SK-N-SH treated with all-trans-retinoic acid at 6 μM for 48 hours (cell line): ENCODE results near the gene HTR4.

Experiments used
- ATAC-seq: fragments of 200-7000 bp; cut with Tn5 transposase; 3 replicates; pipeline ENCODE4 v1.9.1; 2020; ENCODE audit warnings: mild to moderate bottlenecking, moderate library complexity
- ARNTL ChIP-seq: fragments of 450-650 bp; formaldehyde crosslinking; IDR thresholded peaks from 2 replicates; pipeline ENCODE4 v1.5.0; 2020; ENCODE audit warnings: low read depth, mild to moderate bottlenecking, moderate library complexity, borderline replicate concordance
- BACH2 ChIP-seq: fragments of 250-450 bp; sonication (Bioruptor Pico); IDR thresholded peaks from 2 replicates; pipeline ENCODE4 v1.9.0; 2021; ENCODE audit warnings: mild to moderate bottlenecking, borderline replicate concordance
- CREB5 ChIP-seq: fragments of 250-450 bp; sonication (Bioruptor Pico); IDR thresholded peaks from 2 replicates; pipeline ENCODE4 v1.5.1; 2020; ENCODE audit warnings: low read depth, mild to moderate bottlenecking, moderate library complexity
- CSDC2 ChIP-seq: fragments of 250-450 bp; sonication (Bioruptor Pico); IDR thresholded peaks from 2 replicates; pipeline ENCODE4 v1.5.0; 2020; ENCODE audit warnings: mild to moderate bottlenecking, moderate library complexity
- CSRNP3 ChIP-seq: fragments of 250-450 bp; sonication (Bioruptor Pico); IDR thresholded peaks from 2 replicates; pipeline ENCODE4 v1.5.1; 2021; ENCODE audit warnings: mild to moderate bottlenecking, moderate library complexity
- ESRRG ChIP-seq: fragments of 250-450 bp; sonication (Bioruptor Pico); IDR thresholded peaks from 2 replicates; pipeline ENCODE4 v1.6.1; 2021; ENCODE audit warnings: mild to moderate bottlenecking
- GLIS3 ChIP-seq: fragments of 250-450 bp; sonication (Bioruptor Pico); IDR thresholded peaks from 2 replicates; pipeline ENCODE4 v1.5.0; 2020; ENCODE audit warnings: mild to moderate bottlenecking, moderate library complexity
- ISL1 ChIP-seq: fragments of 250-450 bp; sonication (Bioruptor Pico); IDR thresholded peaks from 2 replicates; pipeline ENCODE4 v2.1.2; 2022; ENCODE audit warnings: mild to moderate bottlenecking, moderate library complexity
- OSR1 ChIP-seq: fragments of 250-450 bp; sonication (Bioruptor Pico); IDR thresholded peaks from 2 replicates; pipeline ENCODE4 v1.8.0; 2022; ENCODE audit warnings: moderate library complexity, mild to moderate bottlenecking, inconsistent platforms
- POU6F1 ChIP-seq: fragments of 250-450 bp; sonication (Bioruptor Pico); IDR thresholded peaks from 2 replicates; pipeline ENCODE4 v1.8.0; 2021; ENCODE audit warnings: low read depth, mild to moderate bottlenecking, moderate library complexity, borderline replicate concordance
- PPARA ChIP-seq: fragments of 250-450 bp; sonication (Bioruptor Pico); IDR thresholded peaks from 2 replicates; pipeline ENCODE4 v1.5.0; 2020; ENCODE audit warnings: mild to moderate bottlenecking, borderline replicate concordance
- RARB ChIP-seq: fragments of 250-450 bp; sonication (Bioruptor Pico); IDR thresholded peaks from 2 replicates; pipeline ENCODE4 v1.8.0; 2021; ENCODE audit warnings: mild to moderate bottlenecking, moderate library complexity
- SNAI2 ChIP-seq: fragments of 250-450 bp; sonication (Bioruptor Pico); IDR thresholded peaks from 2 replicates; pipeline ENCODE4 v1.5.0; 2020; ENCODE audit warnings: mild to moderate bottlenecking, moderate library complexity
- TCF4 ChIP-seq: fragments of 250-450 bp; sonication (Bioruptor Pico); IDR thresholded peaks from 2 replicates; pipeline ENCODE4 v1.8.0; 2021; ENCODE audit warnings: mild to moderate bottlenecking, moderate library complexity, borderline replicate concordance
- TOX ChIP-seq: fragments of 250-450 bp; sonication (Bioruptor Pico); IDR thresholded peaks from 2 replicates; pipeline ENCODE4 v1.8.0; 2021; ENCODE audit warnings: mild to moderate bottlenecking, moderate library complexity, borderline replicate concordance
- TSHZ2 ChIP-seq: fragments of 250-450 bp; sonication (Bioruptor Pico); IDR thresholded peaks from 2 replicates; pipeline ENCODE4 v1.5.0; 2020; ENCODE audit warnings: mild to moderate bottlenecking, moderate library complexity
- ZC3H10 ChIP-seq: fragments of 250-450 bp; sonication (Bioruptor Pico); IDR thresholded peaks from 2 replicates; pipeline ENCODE4 v1.5.1; 2021; ENCODE audit warnings: mild to moderate bottlenecking, moderate library complexity
- ZFP3 ChIP-seq: fragments of 250-450 bp; sonication (Bioruptor Pico); IDR thresholded peaks from 2 replicates; pipeline ENCODE4 v1.5.0; 2020; ENCODE audit warnings: mild to moderate bottlenecking, moderate library complexity
- ZFP30 ChIP-seq: fragments of 450-650 bp; formaldehyde crosslinking; IDR thresholded peaks from 2 replicates; pipeline ENCODE4 v1.5.0; 2022; ENCODE audit warnings: mild to moderate bottlenecking, moderate library complexity
- ZNF565 ChIP-seq: fragments of 450-650 bp; formaldehyde crosslinking; conservative IDR thresholded peaks from 2 replicates; pipeline ENCODE4 v1.5.0; 2020; ENCODE audit warnings: low read depth, mild to moderate bottlenecking, moderate library complexity
- ZNF70 ChIP-seq: fragments of 450-650 bp; formaldehyde crosslinking; IDR thresholded peaks from 2 replicates; pipeline ENCODE4 v1.5.0; 2020; ENCODE audit warnings: mild to moderate bottlenecking, moderate library complexity
- ZNF8 ChIP-seq: fragments of 450-650 bp; formaldehyde crosslinking; IDR thresholded peaks from 2 replicates; pipeline ENCODE4 v1.5.0; 2020; ENCODE audit warnings: mild to moderate bottlenecking, moderate library complexity
- TF ChIP-seq, protein P1 (sequence below): fragments of 250-450 bp; sonication (Bioruptor Pico); IDR thresholded peaks from 2 replicates; pipeline ENCODE4 v1.8.0; 2020; ENCODE audit warnings: mild to moderate bottlenecking, moderate library complexity, borderline replicate concordance

The HTR4 gene

DNA sequence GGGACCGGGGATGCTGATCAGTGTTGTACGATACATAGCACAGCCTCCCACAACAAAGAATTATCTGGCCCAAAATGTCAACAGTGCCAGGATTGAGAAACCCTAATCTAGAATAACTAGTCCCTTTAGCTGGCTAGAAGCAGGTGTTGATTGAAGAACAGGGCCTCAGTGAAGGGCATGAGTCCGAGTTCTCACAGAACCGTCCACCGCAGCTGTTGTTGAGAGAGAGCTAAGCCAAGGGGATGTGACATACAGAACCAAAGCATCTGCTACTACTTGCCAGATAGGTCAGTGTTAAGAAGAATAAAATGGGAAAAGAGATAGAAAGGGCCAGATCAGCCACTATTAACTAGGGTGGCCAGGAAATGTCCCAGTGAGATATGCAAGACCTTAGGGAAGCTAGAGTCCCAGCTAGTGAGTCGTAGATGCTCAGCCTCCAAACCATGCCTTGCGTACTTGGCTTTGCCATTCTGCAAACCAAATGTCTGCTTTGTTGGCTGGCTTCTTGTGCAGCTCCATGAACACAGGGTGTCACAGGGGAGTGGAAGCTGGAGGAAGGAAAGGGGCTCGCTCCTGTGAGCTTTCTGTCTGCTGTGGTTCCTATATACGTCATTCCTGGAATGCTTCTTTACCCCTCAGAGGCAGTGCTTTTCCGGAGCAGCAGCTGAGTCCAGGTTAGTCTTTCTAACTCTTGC, 201.7 kb downstream of the HTR4 start:
- ATAC-seq = no peak
- TF ChIP-seq SNAI2 (CRISPR knock-in tag) (no peak), ZNF8 (CRISPR knock-in tag) (no peak), OSR1 (CRISPR knock-in tag) (no peak), ZC3H10 (no peak), ZNF565 (no peak), BACH2 (CRISPR knock-in tag) (no peak), TCF4 (CRISPR knock-in tag) (no peak), TSHZ2 (CRISPR knock-in tag) (no peak), ESRRG (CRISPR knock-in tag) (no peak), CREB5 (CRISPR knock-in tag) (no peak), CSDC2 (CRISPR knock-in tag) (no peak)

- TF ChIP-seq CSRNP3 (CRISPR knock-in tag) (no peak), ZNF70 (CRISPR knock-in tag) (no peak), ZNF565 (no peak), TCF4 (CRISPR knock-in tag) (no peak), RARB (CRISPR knock-in tag) (no peak), ZFP3 (CRISPR knock-in tag) (no peak), ESRRG (CRISPR knock-in tag) (no peak), OSR1 (CRISPR knock-in tag) (no peak), CREB5 (CRISPR knock-in tag) (no peak), POU6F1 (no peak), PPARA (CRISPR knock-in tag) (no peak), TOX (CRISPR knock-in tag) (no peak), ZFP30 (CRISPR knock-in tag) (no peak), GLIS3 (CRISPR knock-in tag) (no peak), ARNTL (no peak), SNAI2 (CRISPR knock-in tag) (no peak), ISL1 (CRISPR knock-in tag) (no peak), BACH2 (CRISPR knock-in tag) (no peak)
- TF ChIP-seq, protein P1, sequence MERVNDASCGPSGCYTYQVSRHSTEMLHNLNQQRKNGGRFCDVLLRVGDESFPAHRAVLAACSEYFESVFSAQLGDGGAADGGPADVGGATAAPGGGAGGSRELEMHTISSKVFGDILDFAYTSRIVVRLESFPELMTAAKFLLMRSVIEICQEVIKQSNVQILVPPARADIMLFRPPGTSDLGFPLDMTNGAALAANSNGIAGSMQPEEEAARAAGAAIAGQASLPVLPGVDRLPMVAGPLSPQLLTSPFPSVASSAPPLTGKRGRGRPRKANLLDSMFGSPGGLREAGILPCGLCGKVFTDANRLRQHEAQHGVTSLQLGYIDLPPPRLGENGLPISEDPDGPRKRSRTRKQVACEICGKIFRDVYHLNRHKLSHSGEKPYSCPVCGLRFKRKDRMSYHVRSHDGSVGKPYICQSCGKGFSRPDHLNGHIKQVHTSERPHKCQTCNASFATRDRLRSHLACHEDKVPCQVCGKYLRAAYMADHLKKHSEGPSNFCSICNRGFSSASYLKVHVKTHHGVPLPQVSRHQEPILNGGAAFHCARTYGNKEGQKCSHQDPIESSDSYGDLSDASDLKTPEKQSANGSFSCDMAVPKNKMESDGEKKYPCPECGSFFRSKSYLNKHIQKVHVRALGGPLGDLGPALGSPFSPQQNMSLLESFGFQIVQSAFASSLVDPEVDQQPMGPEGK (CRISPR knock-in tag) = no peak
- ATAC-seq = no peak
Measured at GRCh38 chr5:148446611-148447010, 207.7 kb downstream of the HTR4 start.
